ENCODE results near the gene CIDEB.

Gene CIDEB

DNA sequence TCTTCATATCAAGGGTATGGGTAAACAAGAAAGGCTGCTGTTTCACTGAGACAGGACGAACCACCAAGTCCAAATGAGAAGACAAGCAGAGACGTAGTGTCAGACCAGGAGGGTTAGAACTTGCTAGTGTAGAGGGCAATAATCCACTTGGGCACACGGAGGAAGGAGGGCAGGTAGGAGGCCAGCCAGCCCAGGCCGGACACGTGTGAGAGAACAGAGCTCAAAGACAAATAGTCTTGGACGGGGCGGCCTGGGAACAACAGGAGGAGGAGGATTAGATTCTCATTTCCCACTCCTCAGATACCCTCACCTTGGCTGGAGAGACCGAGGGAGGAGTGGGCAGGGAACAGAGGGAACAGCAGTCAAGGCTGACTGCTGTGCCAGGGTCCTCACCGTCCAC, 17.0 kb downstream of the CIDEB start:
- no peak for DNase-seq

GRCh38 chr14:24289649-24290280, 18.0 kb downstream of the CIDEB start:
- DNase-seq: no peak

GRCh38 chr14:24286996-24287395, 20.8 kb downstream of the CIDEB start:
- DNase-seq: no peak

GRCh38 chr14:24285351-24285750, 22.4 kb downstream of the CIDEB start:
- no peak for DNase-seq

GRCh38 chr14:24284501-24285035, 23.2 kb downstream of the CIDEB start:
- DNase-seq: no peak

GRCh38 chr14:24283796-24284460, 23.8 kb downstream of the CIDEB start:
- no peak for DNase-seq

- DNase-seq: no peak
Observed at GRCh38 chr14:24282736-24283135, 25.0 kb downstream of the CIDEB start.

DNA sequence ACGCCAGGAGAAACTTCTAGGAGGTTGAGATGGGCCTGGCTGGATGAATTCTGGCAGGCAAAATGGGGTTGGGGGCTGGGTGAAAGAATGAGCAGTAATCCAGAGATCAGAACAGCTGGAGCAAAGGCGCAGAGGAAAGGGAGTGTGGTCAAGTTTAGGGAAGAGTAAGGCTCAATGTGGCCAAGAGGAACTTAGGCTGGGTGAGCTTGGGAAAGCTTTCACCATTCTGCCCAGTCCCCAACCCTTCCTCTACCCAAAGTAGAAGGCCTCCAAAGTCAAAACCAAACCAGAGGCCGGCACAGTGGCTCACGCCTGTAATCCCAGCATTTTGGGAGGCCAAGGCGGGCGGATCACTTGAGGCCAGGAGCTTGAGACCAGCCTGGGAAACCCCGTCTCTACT, 26.1 kb downstream of the CIDEB start:
- no peak for DNase-seq

DNA sequence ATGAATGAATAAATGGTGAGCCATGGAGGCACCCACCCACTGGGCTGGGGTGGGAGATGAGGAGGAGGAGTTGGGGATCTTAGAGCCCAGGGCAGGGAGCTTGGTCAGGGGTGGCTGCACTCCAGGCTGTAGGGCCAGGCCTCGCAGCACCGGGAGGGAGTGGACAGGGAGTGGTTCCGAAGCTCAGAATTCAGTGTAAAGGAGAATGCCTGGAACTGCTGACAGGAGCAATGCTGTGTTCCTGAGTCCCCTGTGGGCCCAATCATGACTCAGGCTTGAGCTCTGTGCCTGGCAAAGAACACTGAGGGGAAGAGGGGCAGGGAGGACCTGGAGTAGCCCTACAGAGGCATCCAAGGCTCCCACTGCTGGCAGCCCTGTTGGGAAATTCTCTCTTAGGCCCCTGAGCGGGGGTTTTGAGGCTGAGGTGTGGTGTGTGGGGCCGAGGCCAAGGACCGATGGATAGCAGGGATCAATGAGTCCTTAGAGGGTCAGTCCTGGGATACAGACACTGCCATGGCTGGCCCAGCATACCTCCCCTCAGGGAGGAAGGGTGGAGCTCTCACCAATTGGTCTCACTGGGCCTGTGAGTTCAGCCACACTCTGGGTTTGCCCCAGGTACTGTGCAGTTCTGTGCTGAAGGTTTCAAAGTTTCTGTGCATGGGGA, 26.8 kb downstream of the CIDEB start:
- DNase-seq: no peak

DNA sequence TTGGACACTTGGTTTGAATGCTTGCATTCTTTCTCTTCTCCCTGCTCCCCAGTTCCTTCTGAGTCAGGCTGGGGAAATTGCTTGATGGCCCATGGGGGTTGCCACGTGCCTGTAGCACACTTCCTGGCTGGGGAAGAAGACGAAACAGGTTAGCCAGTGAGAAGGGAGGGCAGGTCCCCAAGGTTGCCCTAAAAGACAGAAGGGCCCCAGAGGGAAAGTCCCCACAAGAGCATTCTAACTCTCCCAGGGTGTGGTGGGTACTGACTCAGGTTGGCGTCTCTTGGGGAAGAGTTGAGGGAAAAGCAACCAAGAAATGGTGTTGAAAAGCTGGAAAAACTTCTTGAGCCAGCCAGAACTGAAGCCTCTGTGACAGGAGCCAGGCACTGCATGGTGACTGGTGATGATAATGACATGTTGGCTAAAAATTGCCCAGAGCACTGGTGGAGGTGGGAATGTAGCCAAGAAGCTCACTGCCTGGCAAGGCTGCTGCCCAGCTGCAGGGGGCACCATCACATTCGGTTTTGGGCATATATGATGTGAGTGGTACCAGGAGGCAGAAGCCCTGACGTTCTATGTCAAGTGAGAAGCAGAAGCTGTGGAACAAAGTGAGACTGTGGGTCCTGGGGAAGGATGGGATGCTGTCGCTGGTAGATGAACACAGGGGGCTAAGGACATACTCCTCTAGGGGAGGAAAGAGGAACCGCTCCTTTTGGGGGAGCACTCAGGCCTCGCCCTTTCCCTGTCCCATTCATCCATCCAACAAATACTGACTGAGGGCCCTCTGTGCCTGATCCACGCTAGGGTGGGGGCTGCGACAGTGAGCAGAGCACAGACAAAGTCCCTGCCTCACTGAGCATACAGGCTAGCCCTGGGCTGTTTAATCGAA, 28.2 kb downstream of the CIDEB start:
- no peak for DNase-seq

GRCh38 chr14:24278424-24278823, 29.4 kb downstream of the CIDEB start:
- DNase-seq: no peak

DNA sequence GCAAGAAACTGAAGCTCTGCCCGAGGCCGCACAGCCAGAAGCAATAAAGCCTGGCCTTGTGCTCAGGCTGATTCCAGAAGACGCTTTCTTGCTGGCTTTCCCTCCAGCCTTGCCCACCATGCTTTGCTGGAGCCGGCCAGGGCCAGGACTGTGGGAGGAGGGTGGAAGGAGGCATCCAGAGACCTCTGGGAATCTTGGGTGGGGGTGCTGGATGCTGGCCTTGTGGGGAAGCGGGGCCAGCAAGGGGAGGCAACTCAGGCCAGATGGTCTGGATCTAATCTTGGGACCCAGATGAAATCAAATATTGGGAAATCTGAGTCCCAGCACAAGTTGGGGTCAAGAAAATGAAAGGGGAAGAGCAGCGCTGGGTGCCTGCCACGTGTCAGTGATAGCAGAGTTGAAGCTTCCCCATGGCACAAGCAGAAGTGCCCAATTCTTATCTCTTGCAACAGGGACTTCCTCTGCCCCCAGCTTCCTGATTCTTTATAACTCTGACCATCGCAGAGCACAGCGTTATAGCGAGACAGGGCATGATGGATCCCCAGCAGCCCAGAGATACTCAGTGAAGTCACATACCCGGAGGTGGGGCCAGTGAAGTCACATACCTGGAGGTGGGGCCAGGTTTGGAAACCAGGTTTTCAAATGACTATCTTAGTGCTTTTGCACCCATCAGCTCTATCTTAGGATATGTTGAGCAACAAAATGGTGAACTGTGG, 30.0 kb downstream of the CIDEB start:
- DNase-seq: no peak

DNA sequence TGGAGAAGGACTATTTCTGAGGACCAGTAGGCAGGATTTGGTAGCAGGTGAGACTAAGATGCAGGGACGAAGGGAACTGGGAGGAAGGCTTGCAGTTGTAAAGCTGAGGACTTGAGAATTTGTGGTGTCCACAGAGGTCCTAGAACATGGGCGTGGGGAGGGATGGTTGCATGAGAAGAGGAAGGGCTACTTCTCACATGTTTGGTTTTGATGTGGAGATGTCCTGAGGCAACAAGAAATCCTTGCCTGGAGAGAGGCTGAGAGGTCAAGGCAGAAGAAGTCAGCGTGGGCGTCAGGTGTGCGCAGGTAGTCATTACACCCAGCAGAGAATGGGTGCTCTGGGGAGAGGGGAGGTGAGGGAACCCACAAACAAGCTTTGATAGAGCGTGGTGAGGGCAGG, 30.7 kb downstream of the CIDEB start:
- DNase-seq: no peak

DNA sequence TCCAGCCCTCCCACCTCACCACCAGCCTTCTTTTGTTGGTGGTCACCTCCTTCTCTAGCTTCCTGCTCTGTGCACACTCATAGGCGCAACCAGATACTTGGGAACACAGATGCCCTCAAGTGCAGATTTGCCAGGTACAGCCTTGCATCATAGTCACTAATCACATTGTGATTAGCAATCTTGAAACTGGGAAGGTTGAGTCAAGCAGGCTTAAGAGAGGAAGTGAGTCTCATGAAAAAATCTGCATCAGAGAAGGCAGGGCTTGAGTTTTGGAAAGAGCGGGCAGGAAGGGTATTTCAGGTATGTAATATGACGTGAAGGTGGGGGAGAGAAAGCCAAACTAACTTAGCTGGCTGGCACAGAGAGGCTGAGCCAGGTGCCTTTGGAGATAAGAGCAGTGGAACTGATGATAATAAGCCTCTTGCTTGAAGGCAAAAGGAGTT, 33.7 kb downstream of the CIDEB start:
- DNase-seq: no peak

- no peak for DNase-seq
Observed at GRCh38 chr14:24273422-24273998, 34.3 kb downstream of the CIDEB start.

GRCh38 chr14:24272467-24272866, 35.3 kb downstream of the CIDEB start:
- DNase-seq: no peak

DNA sequence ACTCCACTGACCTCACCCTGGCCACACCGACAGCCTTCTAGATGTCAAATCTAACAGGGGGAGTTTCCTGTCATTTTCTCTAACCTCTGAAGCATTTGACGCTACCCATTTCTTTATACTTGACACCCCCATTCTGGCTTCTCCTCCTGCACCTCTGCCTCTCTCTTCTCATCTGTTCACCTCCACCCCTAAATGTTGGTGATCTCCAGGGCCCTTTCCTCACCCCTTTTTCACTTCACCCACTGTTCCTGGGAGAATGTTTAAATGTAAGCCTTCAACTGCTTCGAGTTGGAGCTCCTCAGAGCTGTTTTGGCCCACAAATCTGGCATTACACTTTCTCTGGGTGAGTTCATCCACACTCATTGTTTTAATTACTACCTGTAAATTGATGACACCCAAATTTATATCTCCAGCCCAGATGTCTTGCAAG, 35.9 kb downstream of the CIDEB start:
- DNase-seq: no peak

DNA sequence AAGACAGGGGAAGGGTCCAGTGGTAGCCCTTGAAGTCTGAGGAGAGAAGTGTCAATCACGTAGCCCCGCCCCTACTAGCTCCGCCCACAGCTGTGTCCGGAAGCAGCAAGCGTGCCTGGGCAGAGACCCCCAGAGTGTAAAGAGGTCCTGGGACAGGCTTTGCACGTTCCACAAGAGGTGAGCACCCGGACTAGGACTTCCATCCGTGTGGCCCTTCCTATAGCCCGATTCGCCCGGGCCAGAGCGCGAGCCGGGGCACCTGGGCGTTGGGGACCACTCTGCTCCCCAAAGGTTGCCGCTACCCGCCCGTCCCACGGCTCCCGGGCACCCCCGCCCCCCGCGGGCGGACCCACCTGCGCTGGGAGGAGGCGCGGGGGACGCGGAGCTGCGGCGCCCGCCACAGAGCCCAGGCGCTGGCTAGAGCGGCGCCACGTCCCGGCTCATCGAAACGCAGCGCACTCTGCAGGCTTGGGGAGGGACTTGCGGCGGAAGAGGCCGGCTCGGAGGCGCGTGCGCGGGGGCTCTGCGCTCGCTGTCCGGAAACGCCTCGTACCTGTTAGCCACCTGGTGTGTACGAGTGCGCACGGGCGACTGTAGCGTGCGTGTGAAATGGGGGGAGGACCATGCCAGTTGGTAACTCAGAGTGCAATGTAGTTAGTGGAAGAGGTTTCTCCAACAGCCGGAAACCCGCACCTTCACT, 36.5 kb downstream of the CIDEB start, which contains the start of gene RABGGTA:
RABGGTA (minus strand) TSS at position 464 of the 700 bp plus-strand sequence. CDS start 482 bp downstream, outside the sequence.
- peak; percentile 96 for DNase-seq

- DNase-seq: no peak
Observed at GRCh38 chr14:24270537-24271133, 37.1 kb downstream of the CIDEB start.

- no peak for DNase-seq
Observed at GRCh38 chr14:24269910-24270536, 37.8 kb downstream of the CIDEB start.

Measured in NCI-H774 (cell line).